DND-41 (cell line): ENCODE results near the gene CHPF.

Source experiments
- ATAC-seq: fragments of 200-7000 bp; cut with Tn5 transposase; 3 replicates; pipeline ENCODE4 v1.9.1; 2021; ENCODE audit warnings: low read depth; ENCODE audit not compliant: insufficient read depth
- DNase-seq: peaks from one replicate; pipeline ENCODE4 v3.0.0-alpha.2; 2020
- H2AFZ ChIP-seq: 2 replicates; pipeline ENCODE4 v1.6.0; 2012; ENCODE audit warnings: low read depth, low read length
- H3K27ac ChIP-seq: 2 replicates; pipeline ENCODE4 v1.5.1; 2012; ENCODE audit warnings: low read length, inconsistent platforms
- H3K27me3 ChIP-seq: fragments of 200-600 bp; sonication (generic); 2 replicates; pipeline ENCODE4 v1.6.0; 2012; ENCODE audit warnings: low read length, mild to moderate bottlenecking, inconsistent platforms; ENCODE audit not compliant: insufficient read depth, poor library complexity
- H3K36me3 ChIP-seq: 2 replicates; pipeline ENCODE4 v1.5.1; 2012; ENCODE audit warnings: low read length, inconsistent platforms; ENCODE audit not compliant: insufficient read depth
- H3K4me1 ChIP-seq: 2 replicates; pipeline ENCODE4 v1.5.1; 2012; ENCODE audit warnings: mild to moderate bottlenecking, low read length; ENCODE audit not compliant: insufficient read depth
- H3K4me2 ChIP-seq: 2 replicates; pipeline ENCODE4 v1.6.0; 2012; ENCODE audit warnings: mild to moderate bottlenecking, moderate library complexity, low read length, inconsistent platforms; ENCODE audit not compliant: insufficient read depth
- H3K4me3 ChIP-seq, 2 experiments: fragments of 200-600 bp in 1 of 2; shearing (Covaris generic) in 1 of 2; 2 replicates each; pipeline ENCODE4 v1.5.1; 2012 to 2016; ENCODE audit warnings: inconsistent platforms in 2 of 2, low read length in 2 of 2, mild to moderate bottlenecking in 2 of 2, low read depth in 1 of 2, moderate library complexity in 1 of 2
- H3K79me2 ChIP-seq: 2 replicates; pipeline ENCODE4 v1.6.0; 2012; ENCODE audit warnings: low read length, inconsistent platforms; ENCODE audit not compliant: insufficient read depth
- H3K9ac ChIP-seq: 2 replicates; pipeline ENCODE4 v1.6.0; 2012; ENCODE audit warnings: low read depth, mild to moderate bottlenecking, inconsistent platforms, low read length, moderate library complexity
- H3K9me3 ChIP-seq: 2 replicates; pipeline ENCODE4 v1.5.1; 2012; ENCODE audit warnings: low read length, moderate library complexity, mild to moderate bottlenecking, inconsistent platforms; ENCODE audit not compliant: insufficient read depth, severe bottlenecking
- H4K20me1 ChIP-seq: 2 replicates; pipeline ENCODE4 v1.6.0; 2012; ENCODE audit warnings: low read length; ENCODE audit not compliant: insufficient read depth
- EZH2 ChIP-seq: IDR thresholded peaks from 3 replicates; pipeline ENCODE4 v1.6.1; 2012; ENCODE audit warnings: borderline replicate concordance, low read depth, mild to moderate bottlenecking, moderate library complexity, low read length, inconsistent platforms; ENCODE audit not compliant: severe bottlenecking
- TF ChIP-seq, protein P1 (sequence below): IDR thresholded peaks from 2 replicates; pipeline ENCODE4 v1.5.1; 2012; ENCODE audit warnings: borderline replicate concordance, low read length, moderate library complexity, mild to moderate bottlenecking; ENCODE audit not compliant: poor library complexity, severe bottlenecking; ENCODE audit errors: extremely low read depth

The CHPF gene

DNA sequence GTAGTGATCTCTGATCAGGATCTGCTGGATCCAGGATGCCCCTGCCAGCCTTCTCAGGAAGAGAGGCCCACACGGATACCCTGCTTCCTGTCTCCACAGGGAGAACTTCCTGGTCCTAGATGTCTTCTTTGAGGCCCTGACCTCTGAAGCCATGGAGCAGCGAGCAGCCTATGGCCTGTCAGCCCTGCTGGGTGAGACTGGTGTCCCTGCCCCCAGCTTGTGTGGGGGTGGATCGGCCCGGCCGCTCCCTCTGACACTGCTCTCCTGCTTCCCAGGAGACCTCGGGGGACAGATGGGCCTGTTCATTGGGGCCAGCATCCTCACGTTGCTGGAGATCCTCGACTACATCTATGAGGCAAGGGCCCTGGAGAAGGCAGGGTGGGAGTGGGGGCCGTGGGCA lies 6.6 kb downstream of the CHPF start:
- ATAC-seq (no peak), DNase-seq (no peak)
- Histone ChIP-seq H3K9me3 (no peaks in the 10 kb centered on the region), H3K4me3 (no peak overlapping the region), H3K27ac (no peak overlapping the region), H3K79me2 (no peaks in the 10 kb centered on the region), H4K20me1 (peaks cover 23% of the 10 kb centered on the region), H3K27me3 (peaks cover 7% of the 10 kb centered on the region), H3K36me3 (peaks cover 21% of the 10 kb centered on the region), H3K4me2 (no peak overlapping the region), H3K4me1 (peaks cover 10% of the 10 kb centered on the region), H2AFZ (no peak overlapping the region), H3K9ac (no peak overlapping the region)
- TF ChIP-seq, protein P1, sequence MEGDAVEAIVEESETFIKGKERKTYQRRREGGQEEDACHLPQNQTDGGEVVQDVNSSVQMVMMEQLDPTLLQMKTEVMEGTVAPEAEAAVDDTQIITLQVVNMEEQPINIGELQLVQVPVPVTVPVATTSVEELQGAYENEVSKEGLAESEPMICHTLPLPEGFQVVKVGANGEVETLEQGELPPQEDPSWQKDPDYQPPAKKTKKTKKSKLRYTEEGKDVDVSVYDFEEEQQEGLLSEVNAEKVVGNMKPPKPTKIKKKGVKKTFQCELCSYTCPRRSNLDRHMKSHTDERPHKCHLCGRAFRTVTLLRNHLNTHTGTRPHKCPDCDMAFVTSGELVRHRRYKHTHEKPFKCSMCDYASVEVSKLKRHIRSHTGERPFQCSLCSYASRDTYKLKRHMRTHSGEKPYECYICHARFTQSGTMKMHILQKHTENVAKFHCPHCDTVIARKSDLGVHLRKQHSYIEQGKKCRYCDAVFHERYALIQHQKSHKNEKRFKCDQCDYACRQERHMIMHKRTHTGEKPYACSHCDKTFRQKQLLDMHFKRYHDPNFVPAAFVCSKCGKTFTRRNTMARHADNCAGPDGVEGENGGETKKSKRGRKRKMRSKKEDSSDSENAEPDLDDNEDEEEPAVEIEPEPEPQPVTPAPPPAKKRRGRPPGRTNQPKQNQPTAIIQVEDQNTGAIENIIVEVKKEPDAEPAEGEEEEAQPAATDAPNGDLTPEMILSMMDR, result no peak
- no peak for TF ChIP-seq EZH2

DNA sequence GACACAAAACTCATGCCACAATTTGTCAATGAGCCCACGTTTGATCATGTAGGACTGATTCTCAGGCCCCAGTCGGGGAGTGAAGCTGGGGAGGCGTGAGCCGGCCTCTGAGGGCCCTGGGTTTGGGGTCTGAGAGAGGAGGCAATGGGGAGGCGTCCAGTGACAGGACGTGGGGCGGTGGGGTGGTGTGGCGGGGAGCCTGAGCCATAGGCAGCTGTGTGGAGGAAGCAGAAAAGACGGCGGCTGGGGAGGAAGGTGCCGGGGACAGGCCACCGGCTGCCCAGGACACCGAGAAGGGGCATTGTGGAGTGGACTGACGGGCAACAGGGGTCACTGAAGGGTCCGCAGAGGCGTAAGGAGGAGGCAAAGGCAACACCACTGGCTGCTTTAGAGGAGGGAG lies 7.2 kb downstream of the CHPF start:
- DNase-seq (no peak), ATAC-seq (no peak)
- no peak overlapping the region for H3K4me2 ChIP-seq
- peaks cover 7% of the 10 kb centered on the region for H3K27me3 ChIP-seq
- no peaks in the 10 kb centered on the region for H3K79me2 ChIP-seq
- no peak overlapping the region for H3K27ac ChIP-seq
- no peaks in the 10 kb centered on the region for H3K9me3 ChIP-seq
- H3K4me3 ChIP-seq, result no peak overlapping the region
- H4K20me1 ChIP-seq, result peaks cover 18% of the 10 kb centered on the region
- no peak for TF ChIP-seq EZH2
- TF ChIP-seq, protein P1, result no peak
- H2AFZ ChIP-seq, result no peak overlapping the region
- no peak overlapping the region for H3K9ac ChIP-seq
- peaks cover 4% of the 10 kb centered on the region for H3K4me1 ChIP-seq
- peaks cover 18% of the 10 kb centered on the region for H3K36me3 ChIP-seq

DNA sequence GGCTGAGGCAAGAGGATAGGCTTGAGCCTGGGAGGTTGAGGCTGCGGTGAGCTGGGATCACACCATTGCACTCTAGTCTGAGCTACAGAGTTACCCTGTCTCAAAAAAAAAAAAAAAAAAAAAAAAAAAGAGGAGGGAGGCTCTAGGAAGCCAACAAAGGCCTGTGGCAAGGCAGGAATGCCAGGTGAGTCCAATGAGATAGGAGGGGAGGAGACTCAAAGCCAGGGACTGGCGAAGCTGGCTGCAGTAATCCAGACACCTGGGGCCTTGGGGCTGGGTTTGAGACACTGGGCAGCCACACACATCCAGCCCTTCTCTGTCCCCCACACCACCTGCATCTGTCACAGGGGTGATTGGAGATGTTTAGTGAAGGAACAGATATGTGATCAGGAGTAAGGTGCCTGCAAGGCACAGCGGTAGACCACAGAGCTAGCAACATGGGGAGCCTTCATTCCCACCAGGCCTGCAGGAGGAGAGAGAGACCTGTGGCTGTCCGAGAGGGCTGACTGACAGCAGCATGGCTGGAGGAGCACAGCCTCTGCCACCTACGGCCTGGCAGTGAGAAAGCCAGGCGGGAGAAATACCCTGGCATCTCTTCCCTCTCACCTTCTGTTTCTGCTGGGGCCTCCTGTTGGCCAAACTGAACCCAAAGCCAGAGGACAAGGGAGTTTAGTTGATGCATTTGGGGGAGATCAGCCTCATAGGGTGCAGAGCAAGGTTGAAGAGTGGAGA lies 9.5 kb downstream of the CHPF start:
- H3K79me2 ChIP-seq, result no peaks in the 10 kb centered on the region
- TF ChIP-seq, protein P1, result no peak
- no peak for TF ChIP-seq EZH2
- ATAC-seq, result no peak
- no peak overlapping the region for H3K4me2 ChIP-seq
- no peak overlapping the region for H3K4me3 ChIP-seq
- no peak overlapping the region for H3K9ac ChIP-seq
- H3K36me3 ChIP-seq, result no peaks in the 10 kb centered on the region; the same call in 1 of the 2 replicates
- no peak overlapping the region for H3K27ac ChIP-seq
- H3K9me3 ChIP-seq, result no peaks in the 10 kb centered on the region
- no peaks in the 10 kb centered on the region for H3K4me1 ChIP-seq
- peaks cover 8% of the 10 kb centered on the region for H4K20me1 ChIP-seq
- DNase-seq, result no peak
- peaks cover 16% of the 10 kb centered on the region for H3K27me3 ChIP-seq
- H2AFZ ChIP-seq, result no peak overlapping the region
